ENCODE results near the gene LILRB2. TPM values are rescaled to one million over a fixed set of nuclear protein-coding genes. Genes with fewer than 3 reads are reported as not detected.

LILRB2 gene
- total and polyA plus RNA-seq, 2 donors (not counting 3 experiments of a cell fraction or from before 2014, with no cell fraction given) = not detected

DNA sequence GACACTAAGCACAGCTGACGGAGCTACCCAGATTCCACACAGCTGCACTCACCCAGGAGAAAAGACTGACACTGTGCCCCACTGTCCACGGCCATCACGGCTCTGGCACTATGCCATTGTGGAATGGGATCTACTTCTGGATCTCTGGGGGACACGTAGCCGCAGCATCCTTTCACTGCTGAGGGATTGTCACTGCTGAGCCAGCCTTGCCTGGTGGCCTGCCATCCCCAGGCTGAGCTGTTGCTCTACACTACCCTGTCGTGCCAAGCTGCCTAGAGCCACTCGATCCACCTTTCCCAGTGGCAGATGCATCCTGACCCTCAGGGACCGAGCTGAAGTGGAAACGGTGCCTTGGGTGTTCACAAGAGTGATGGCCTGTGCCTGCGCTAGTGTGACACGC, 18.8 kb downstream of the LILRB2 start:
- TF ChIP-seq, protein P1, sequence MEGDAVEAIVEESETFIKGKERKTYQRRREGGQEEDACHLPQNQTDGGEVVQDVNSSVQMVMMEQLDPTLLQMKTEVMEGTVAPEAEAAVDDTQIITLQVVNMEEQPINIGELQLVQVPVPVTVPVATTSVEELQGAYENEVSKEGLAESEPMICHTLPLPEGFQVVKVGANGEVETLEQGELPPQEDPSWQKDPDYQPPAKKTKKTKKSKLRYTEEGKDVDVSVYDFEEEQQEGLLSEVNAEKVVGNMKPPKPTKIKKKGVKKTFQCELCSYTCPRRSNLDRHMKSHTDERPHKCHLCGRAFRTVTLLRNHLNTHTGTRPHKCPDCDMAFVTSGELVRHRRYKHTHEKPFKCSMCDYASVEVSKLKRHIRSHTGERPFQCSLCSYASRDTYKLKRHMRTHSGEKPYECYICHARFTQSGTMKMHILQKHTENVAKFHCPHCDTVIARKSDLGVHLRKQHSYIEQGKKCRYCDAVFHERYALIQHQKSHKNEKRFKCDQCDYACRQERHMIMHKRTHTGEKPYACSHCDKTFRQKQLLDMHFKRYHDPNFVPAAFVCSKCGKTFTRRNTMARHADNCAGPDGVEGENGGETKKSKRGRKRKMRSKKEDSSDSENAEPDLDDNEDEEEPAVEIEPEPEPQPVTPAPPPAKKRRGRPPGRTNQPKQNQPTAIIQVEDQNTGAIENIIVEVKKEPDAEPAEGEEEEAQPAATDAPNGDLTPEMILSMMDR (IDR thresholded peaks at IDR 0.05; ENCODE audit: extremely low read depth in 1 of 2, insufficient read depth in 1 of 2, low read depth in 1 of 2, low read length in 2 of 2) = no peak
- TF ChIP-seq POLR2AphosphoS5 (IDR thresholded peaks at IDR 0.05; ENCODE audit: insufficient read depth, low read depth, low read length) = no peak
- TF ChIP-seq EZH2 (IDR thresholded peaks at IDR 0.05; ENCODE audit: borderline replicate concordance, low read depth, low read length, severe bottlenecking) = no peak
- no peak for TF ChIP-seq GATA2 (IDR thresholded peaks at IDR 0.05; ENCODE audit: insufficient read depth, insufficient read length, low read depth, low read length)
- TF ChIP-seq POLR2A (IDR thresholded peaks at IDR 0.05; ENCODE audit: low read depth, low read length) = no peak
- TF ChIP-seq, protein P2, sequence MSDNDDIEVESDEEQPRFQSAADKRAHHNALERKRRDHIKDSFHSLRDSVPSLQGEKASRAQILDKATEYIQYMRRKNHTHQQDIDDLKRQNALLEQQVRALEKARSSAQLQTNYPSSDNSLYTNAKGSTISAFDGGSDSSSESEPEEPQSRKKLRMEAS (IDR thresholded peaks at IDR 0.05; ENCODE audit: insufficient read depth, insufficient read length) = no peak
- TF ChIP-seq MYC (IDR thresholded peaks at IDR 0.05; ENCODE audit: low read depth, low read length) = no peak
- TF ChIP-seq FOS (IDR thresholded peaks at IDR 0.05; ENCODE audit: borderline replicate concordance, insufficient read depth, low read length) = no peak
- no peak for TF ChIP-seq JUN (IDR thresholded peaks at IDR 0.05; ENCODE audit: borderline replicate concordance, insufficient read depth, insufficient read length, low read depth)

More for the DNA sequence above, 18.8 kb downstream of the LILRB2 start:
- H4K20me1 ChIP-seq (replicated peaks; ENCODE audit: control insufficient read depth, extremely low read depth, insufficient read depth, low read length) = no peaks in the 10 kb centered on the region
- CTCF ChIA-PET = no interaction called here
- H3K27ac ChIP-seq (ENCODE audit: insufficient read depth, low read depth, low read length) = no peak overlapping the region
- no peaks in the 10 kb centered on the region for H3K4me1 ChIP-seq (ENCODE audit: control insufficient read depth, extremely low read depth, insufficient read depth, low read length)
- no peaks in the 10 kb centered on the region for H3K79me2 ChIP-seq (ENCODE audit: control insufficient read depth, insufficient read depth, low read length)
- POLR2A ChIA-PET = no interaction called here
- dilution Hi-C loops (cut with MboI; ENCODE audit: extremely low pct_ligation_motif_present, low sequenced_read_pairs) (no loop called here), intact Hi-C loops (cut with micrococcal nuclease) (no loop called here)
- no peak for FAIRE-seq
- H2AFZ ChIP-seq (ENCODE audit: low read depth, low read length) = no peak overlapping the region
- H3K36me3 ChIP-seq (ENCODE audit: control insufficient read depth in 2 of 2, extremely low read depth in 1 of 2, insufficient read depth in 2 of 2, low read length in 2 of 2) = no peaks in the 10 kb centered on the region
- H3K9me3 ChIP-seq (replicated peaks; ENCODE audit: control insufficient read depth, insufficient read depth, low read length) = no peaks in the 10 kb centered on the region
- peaks cover 0 to 3% of the 10 kb centered on the region in 2 experiments for H3K27me3 ChIP-seq (ENCODE audit: control insufficient read depth in 2 of 2, insufficient read depth in 2 of 2, low read length in 2 of 2)
- DNase-seq (ENCODE audit: low read depth, low spot score) = no peak
- BruUV-seq (replicated peaks) = no TSS peak
- H3K9me1 ChIP-seq (replicated peaks; ENCODE audit: control insufficient read depth, extremely low read depth, insufficient read depth, low read length) = no peaks in the 10 kb centered on the region
- H3K4me2 ChIP-seq (ENCODE audit: insufficient read depth, low read length) = no peak overlapping the region
- no peak overlapping the region for H3K4me3 ChIP-seq (replicated peaks in 1 of 3; ENCODE audit: insufficient read depth in 1 of 3, low read depth in 1 of 3, low read length in 3 of 3)
- H3K9ac ChIP-seq (replicated peaks; ENCODE audit: extremely low read depth, insufficient read depth, low read length) = no peak overlapping the region

Measured in endothelial cell of umbilical vein (primary cell).